Measurements from ENCODE around the gene ANAPC1.
"Not testable (repeated sequence)": the region's sequence is repeated elsewhere in the genome, so short reads cannot be mapped to it uniquely, and the experiment has no call there.

The ANAPC1 gene

DNA sequence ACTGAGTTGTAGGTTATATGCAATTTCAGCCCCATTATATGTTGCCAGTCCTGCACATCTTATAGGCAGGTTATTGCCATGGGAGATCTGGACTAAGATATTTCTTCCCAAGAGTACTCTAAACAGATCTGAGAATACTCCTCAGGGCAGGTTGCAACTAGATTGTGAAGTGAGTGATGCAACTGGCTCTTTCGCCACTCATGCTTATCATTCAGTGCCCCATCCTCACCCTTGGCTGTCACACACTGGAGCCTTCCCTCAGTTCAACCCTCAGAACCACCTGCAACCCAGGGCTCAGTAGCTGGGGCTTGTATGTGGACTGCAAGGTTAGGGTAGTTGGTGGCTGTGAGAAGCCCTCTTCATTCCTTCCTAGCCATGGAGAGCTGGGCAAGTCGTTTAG is 28.6 kb upstream of the ANAPC1 start:
- Histone ChIP-seq H3K79me2 (ENCODE audit: low read length) (no peaks in the 10 kb centered on the region), H3K4me3 (ENCODE audit: low read length) (no peak overlapping the region), H2AFZ (ENCODE audit: low read depth, low read length) (no peak overlapping the region), H3K27me3 (ENCODE audit: low read depth, low read length) (no peaks in the 10 kb centered on the region), H3K4me1 (ENCODE audit: low read length) (peaks cover 10% of the 10 kb centered on the region), H3K9ac (ENCODE audit: low read length) (no peak overlapping the region), H3K4me2 (ENCODE audit: low read length) (no peak overlapping the region), H3K36me3 (replicated peaks; ENCODE audit: low read depth, low read length) (no peaks in the 10 kb centered on the region), H3K9me3 (ENCODE audit: insufficient read depth, low read length) (no peaks in the 10 kb centered on the region), H3K27ac (ENCODE audit: low read length) (no peak overlapping the region), H4K20me1 (ENCODE audit: insufficient read depth, low read length) (no peaks in the 10 kb centered on the region)
- no peak for TF ChIP-seq CTCF (IDR thresholded peaks at IDR 0.05; ENCODE audit: low read depth, low read length)
- TF ChIP-seq EZH2phosphoT487 (IDR thresholded peaks at IDR 0.05; ENCODE audit: low read depth), result no peak

- not testable (repeated sequence) for H3K4me3 ChIP-seq (ENCODE audit: low read length); H3K9ac ChIP-seq (ENCODE audit: low read length); H3K27me3 ChIP-seq (ENCODE audit: low read depth, low read length); H3K36me3 ChIP-seq (replicated peaks; ENCODE audit: low read depth, low read length); H3K27ac ChIP-seq (ENCODE audit: low read length); H2AFZ ChIP-seq (ENCODE audit: low read depth, low read length); H4K20me1 ChIP-seq (ENCODE audit: insufficient read depth, low read length); H3K79me2 ChIP-seq (ENCODE audit: low read length); H3K9me3 ChIP-seq (ENCODE audit: insufficient read depth, low read length); H3K4me2 ChIP-seq (ENCODE audit: low read length)
- peaks cover 16% of the 10 kb centered on the region for H3K4me1 ChIP-seq (ENCODE audit: low read length)
These were observed 27.4 kb upstream of the ANAPC1 start for GRCh38 chr2:111911295-111911977.

DNA sequence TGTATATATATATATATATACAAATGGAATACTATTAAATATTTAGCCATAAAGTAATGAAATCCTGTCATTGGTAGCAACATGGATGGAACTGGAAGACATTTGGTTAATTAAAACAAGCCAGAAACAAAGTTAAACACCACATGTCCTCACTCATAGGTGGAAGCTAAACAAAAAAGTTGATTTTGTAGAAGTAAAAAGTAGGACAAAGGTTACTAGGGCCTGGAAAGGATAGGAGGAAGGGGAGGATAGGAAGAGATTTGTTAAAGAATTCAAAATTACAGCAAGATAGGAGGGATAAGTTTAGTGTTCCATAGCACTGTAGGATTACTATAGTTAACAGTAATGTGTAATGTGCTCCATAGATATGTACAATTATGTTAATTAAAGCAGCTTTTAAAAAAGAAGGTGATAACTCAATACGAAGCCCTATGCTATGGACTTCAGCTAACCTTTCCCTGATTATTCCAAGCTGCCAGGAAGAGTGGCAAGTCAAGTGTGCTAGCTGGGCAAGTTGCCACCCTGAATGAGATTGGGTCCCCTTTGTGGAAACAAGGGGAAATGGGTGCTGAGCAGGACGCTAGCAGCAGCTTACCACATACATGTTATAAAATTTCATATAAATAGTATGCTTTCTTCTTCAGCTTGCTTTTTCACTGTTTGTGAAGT is 26.8 kb upstream of the ANAPC1 start:
- Histone ChIP-seq H3K4me2 (ENCODE audit: low read length) (no peak overlapping the region), H3K4me1 (ENCODE audit: low read length) (peaks cover 23% of the 10 kb centered on the region), H4K20me1 (ENCODE audit: insufficient read depth, low read length) (no peaks in the 10 kb centered on the region), H3K27ac (ENCODE audit: low read length) (no peak overlapping the region), H3K36me3 (replicated peaks; ENCODE audit: low read depth, low read length) (no peaks in the 10 kb centered on the region), H3K79me2 (ENCODE audit: low read length) (no peaks in the 10 kb centered on the region), H3K27me3 (ENCODE audit: low read depth, low read length) (no peaks in the 10 kb centered on the region), H2AFZ (ENCODE audit: low read depth, low read length) (no peak overlapping the region), H3K4me3 (ENCODE audit: low read length) (no peak overlapping the region), H3K9ac (ENCODE audit: low read length) (no peak overlapping the region), H3K9me3 (ENCODE audit: insufficient read depth, low read length) (no peaks in the 10 kb centered on the region)
- no peak for TF ChIP-seq CTCF (IDR thresholded peaks at IDR 0.05; ENCODE audit: low read depth, low read length)
- no peak for TF ChIP-seq EZH2phosphoT487 (IDR thresholded peaks at IDR 0.05; ENCODE audit: low read depth)

DNA sequence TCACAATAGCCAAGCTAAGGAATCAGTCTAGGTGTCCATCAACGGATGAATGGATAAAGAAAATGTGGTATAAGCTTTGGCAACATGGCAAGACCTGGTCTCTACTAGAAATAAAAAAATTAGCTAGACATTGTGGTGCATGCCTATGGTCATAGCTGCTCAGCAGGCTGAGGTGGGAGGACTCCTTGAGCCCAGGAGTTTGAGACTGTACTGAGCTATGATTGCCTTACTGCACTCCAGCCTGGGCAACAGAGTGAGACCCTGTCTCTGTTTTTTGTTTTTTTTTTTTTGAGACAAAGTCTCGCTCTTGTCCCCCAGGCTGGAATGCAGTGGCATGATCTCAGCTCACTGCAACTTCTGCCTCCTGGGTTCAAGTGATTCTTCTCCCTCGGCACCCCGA is 26.0 kb upstream of the ANAPC1 start:
- not testable (repeated sequence) for H3K9ac ChIP-seq (ENCODE audit: low read length); H3K4me2 ChIP-seq (ENCODE audit: low read length); H3K9me3 ChIP-seq (ENCODE audit: insufficient read depth, low read length); H3K79me2 ChIP-seq (ENCODE audit: low read length); H2AFZ ChIP-seq (ENCODE audit: low read depth, low read length); H3K27me3 ChIP-seq (ENCODE audit: low read depth, low read length); H4K20me1 ChIP-seq (ENCODE audit: insufficient read depth, low read length); H3K4me3 ChIP-seq (ENCODE audit: low read length); H3K27ac ChIP-seq (ENCODE audit: low read length); H3K36me3 ChIP-seq (replicated peaks; ENCODE audit: low read depth, low read length)
- peaks cover 24% of the 10 kb centered on the region for H3K4me1 ChIP-seq (ENCODE audit: low read length)

- no peak overlapping the region for H3K4me2 ChIP-seq (ENCODE audit: low read length)
- no peak overlapping the region for H3K4me3 ChIP-seq (ENCODE audit: low read length)
- no peaks in the 10 kb centered on the region for H4K20me1 ChIP-seq (ENCODE audit: insufficient read depth, low read length)
- H3K9me3 ChIP-seq (ENCODE audit: insufficient read depth, low read length), result no peaks in the 10 kb centered on the region
- H3K36me3 ChIP-seq (replicated peaks; ENCODE audit: low read depth, low read length), result no peaks in the 10 kb centered on the region
- TF ChIP-seq CTCF (IDR thresholded peaks at IDR 0.05; ENCODE audit: low read depth, low read length), result no peak
- no peaks in the 10 kb centered on the region for H3K27me3 ChIP-seq (ENCODE audit: low read depth, low read length)
- H3K9ac ChIP-seq (ENCODE audit: low read length), result no peak overlapping the region
- H3K4me1 ChIP-seq (ENCODE audit: low read length), result peaks cover 24% of the 10 kb centered on the region
- H3K27ac ChIP-seq (ENCODE audit: low read length), result no peak overlapping the region
- H3K79me2 ChIP-seq (ENCODE audit: low read length), result no peaks in the 10 kb centered on the region
- H2AFZ ChIP-seq (ENCODE audit: low read depth, low read length), result no peak overlapping the region
These were observed 25.1 kb upstream of the ANAPC1 start for GRCh38 chr2:111909079-111909478.

Data from OCI-LY3 (cell line).